Smooth muscle cell (in vitro differentiated cells): ENCODE results near the gene RHBDL3. TPM values are rescaled to one million over a fixed set of nuclear protein-coding genes. Genes with fewer than 3 reads are reported as not detected.
"Not testable (repeated sequence)": the region's sequence is repeated elsewhere in the genome, so short reads cannot be mapped to it uniquely, and the experiment has no call there.

ENCODE experiments used
- DNase-seq: peaks from one replicate; lab custom pipeline; 2025; ENCODE audit not compliant: unreplicated experiment; lab: John Stamatoyannopoulos, UW
- H2AFZ ChIP-seq: fragments of 200-600 bp; sonication (generic); 2 replicates; pipeline ENCODE4 v1.6.0; 2016; ENCODE audit warnings: antibody characterized with exemption, low read depth, mild to moderate bottlenecking
- H3F3A ChIP-seq: fragments of 200-600 bp; sonication (generic); 2 replicates; pipeline ENCODE4 v1.6.0; 2017; ENCODE audit warnings: antibody characterized with exemption, low read depth
- H3K27ac ChIP-seq: fragments of 200-600 bp; sonication (generic); 2 replicates; pipeline ENCODE4 v1.5.1; 2016; ENCODE audit warnings: low read depth, mild to moderate bottlenecking
- H3K27me3 ChIP-seq: fragments of 200-600 bp; sonication (generic); 2 replicates; pipeline ENCODE4 v1.6.1; 2016; ENCODE audit warnings: low read depth, mild to moderate bottlenecking
- H3K36me3 ChIP-seq: fragments of 200-600 bp; sonication (generic); 2 replicates; pipeline ENCODE4 v1.5.1; 2016; ENCODE audit warnings: low read depth
- H3K4me1 ChIP-seq: fragments of 200-600 bp; sonication (generic); 2 replicates; pipeline ENCODE4 v1.5.1; 2016; ENCODE audit warnings: low read depth
- H3K4me2 ChIP-seq: fragments of 200-600 bp; sonication (generic); 2 replicates; pipeline ENCODE4 v1.6.0; 2016; ENCODE audit warnings: mild to moderate bottlenecking
- H3K4me3 ChIP-seq: fragments of 200-600 bp; sonication (generic); 2 replicates; pipeline ENCODE4 v1.5.1; 2016; ENCODE audit warnings: mild to moderate bottlenecking
- H3K79me2 ChIP-seq: fragments of 200-600 bp; sonication (generic); 2 replicates; pipeline ENCODE4 v1.6.0; 2016; ENCODE audit warnings: low read depth, mild to moderate bottlenecking
- H3K9ac ChIP-seq: fragments of 200-600 bp; sonication (generic); 2 replicates; pipeline ENCODE4 v1.6.0; 2016; ENCODE audit warnings: low read depth
- H3K9me3 ChIP-seq: fragments of 200-600 bp; sonication (generic); replicated peaks from 2 replicates; pipeline ENCODE4 v1.5.1; 2016; ENCODE audit warnings: low read depth
- H4K20me1 ChIP-seq: fragments of 200-600 bp; sonication (generic); 2 replicates; pipeline ENCODE4 v1.6.0; 2016; ENCODE audit warnings: low read depth
- WGBS: methylation state at CpG from one replicate; pipeline ENCODE4 v1.1.7; 2016; ENCODE audit warnings: low lambda C conversion rate; 5-methylcytosine and 5-hydroxymethylcytosine counted together
- polyA plus RNA-seq: library from polyadenylated mRNA; unstranded; fragments of >200 nt; fragmentation: Nextera tagmentation; extraction: Ambion mirVana; gene quantifications from 2 replicates; pipeline ENCODE4 v1.2.1, GENCODE V29; 2016
- total RNA-seq: library from RNA; depleted of rRNA; stranded (reverse); fragments of >200 nt; gene quantifications from 2 replicates; pipeline ENCODE4 v1.2.3, GENCODE V29; 2014
- TF ChIP-seq, protein P1 (sequence below): fragments of 200-600 bp; sonication (generic); IDR thresholded peaks from 2 replicates; pipeline ENCODE4 v1.5.1; 2017; ENCODE audit warnings: borderline replicate concordance, mild to moderate bottlenecking, antibody characterized with exemption; ENCODE audit not compliant: insufficient read depth, poor library complexity, severe bottlenecking

The RHBDL3 gene
- total and polyA plus RNA-seq, 2 experiments from 2014 or later, result not detected

DNA sequence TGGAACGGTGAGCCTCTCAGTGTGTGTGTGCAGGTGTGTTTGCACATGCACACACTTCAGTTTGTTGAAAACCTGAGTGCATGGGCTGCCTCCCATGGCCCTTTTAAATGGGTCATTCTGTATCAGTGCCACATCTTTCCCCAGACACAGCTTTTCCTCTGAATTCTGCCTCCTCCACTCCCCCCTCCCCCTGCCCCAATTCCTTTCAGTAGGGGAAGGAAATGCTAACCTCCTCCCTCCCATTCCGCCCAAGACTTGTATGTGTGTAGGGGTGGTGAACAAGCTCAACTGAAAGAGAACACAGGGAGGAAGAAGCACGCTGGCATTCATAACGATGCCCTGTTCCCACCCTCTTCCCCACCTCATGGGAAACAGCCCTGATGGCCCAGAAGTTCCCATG is 42.0 kb downstream of the RHBDL3 start:
- Histone ChIP-seq H3F3A (no peaks in the 10 kb centered on the region), H2AFZ (no peak overlapping the region), H3K4me2 (no peak overlapping the region), H3K4me1 (peaks cover 24% of the 10 kb centered on the region), H3K9ac (no peak overlapping the region), H4K20me1 (no peaks in the 10 kb centered on the region), H3K79me2 (no peaks in the 10 kb centered on the region), H3K4me3 (no peak overlapping the region), H3K9me3 (no peaks in the 10 kb centered on the region), H3K36me3 (no peaks in the 10 kb centered on the region), H3K27me3 (peaks cover 74% of the 10 kb centered on the region), H3K27ac (no peak overlapping the region)
- TF ChIP-seq, protein P1, sequence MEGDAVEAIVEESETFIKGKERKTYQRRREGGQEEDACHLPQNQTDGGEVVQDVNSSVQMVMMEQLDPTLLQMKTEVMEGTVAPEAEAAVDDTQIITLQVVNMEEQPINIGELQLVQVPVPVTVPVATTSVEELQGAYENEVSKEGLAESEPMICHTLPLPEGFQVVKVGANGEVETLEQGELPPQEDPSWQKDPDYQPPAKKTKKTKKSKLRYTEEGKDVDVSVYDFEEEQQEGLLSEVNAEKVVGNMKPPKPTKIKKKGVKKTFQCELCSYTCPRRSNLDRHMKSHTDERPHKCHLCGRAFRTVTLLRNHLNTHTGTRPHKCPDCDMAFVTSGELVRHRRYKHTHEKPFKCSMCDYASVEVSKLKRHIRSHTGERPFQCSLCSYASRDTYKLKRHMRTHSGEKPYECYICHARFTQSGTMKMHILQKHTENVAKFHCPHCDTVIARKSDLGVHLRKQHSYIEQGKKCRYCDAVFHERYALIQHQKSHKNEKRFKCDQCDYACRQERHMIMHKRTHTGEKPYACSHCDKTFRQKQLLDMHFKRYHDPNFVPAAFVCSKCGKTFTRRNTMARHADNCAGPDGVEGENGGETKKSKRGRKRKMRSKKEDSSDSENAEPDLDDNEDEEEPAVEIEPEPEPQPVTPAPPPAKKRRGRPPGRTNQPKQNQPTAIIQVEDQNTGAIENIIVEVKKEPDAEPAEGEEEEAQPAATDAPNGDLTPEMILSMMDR, result no peak
- WGBS, result 81% methylated on average over 4 of the region's 4 CpGs
- DNase-seq, result no peak

DNA sequence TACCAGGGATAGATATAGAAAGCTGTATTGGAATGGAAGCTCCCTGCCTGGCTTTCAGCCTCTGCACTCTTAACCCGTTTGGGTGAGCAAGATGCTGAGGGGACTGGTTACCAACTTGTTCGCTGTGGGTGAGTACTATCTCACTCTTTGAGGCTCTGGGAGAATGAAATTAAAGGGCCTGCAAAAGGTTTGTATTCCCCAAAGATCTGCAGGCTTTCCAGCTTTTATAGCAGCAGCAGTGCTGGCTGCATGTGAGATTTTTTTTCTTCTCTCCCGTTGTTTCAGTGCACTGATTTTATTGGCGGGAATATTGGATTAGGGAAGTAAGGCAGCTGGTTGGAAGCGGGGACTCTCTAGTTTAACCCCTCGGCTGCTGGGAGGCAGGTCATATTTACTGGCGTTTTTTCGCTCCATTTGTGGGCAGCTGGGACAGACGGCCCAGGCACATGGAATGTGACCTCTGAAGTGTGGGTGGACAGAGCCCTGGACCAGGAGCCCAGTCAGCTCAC is 45.5 kb downstream of the RHBDL3 start:
- no peaks in the 10 kb centered on the region for H3F3A ChIP-seq
- no peaks in the 10 kb centered on the region for H3K79me2 ChIP-seq
- WGBS, result 30% methylated on average over 9 of the region's 9 CpGs
- no peaks in the 10 kb centered on the region for H3K4me1 ChIP-seq
- H3K27me3 ChIP-seq, result peaks cover 64% of the 10 kb centered on the region
- H3K27ac ChIP-seq, result no peak overlapping the region
- H3K4me2 ChIP-seq, result no peak overlapping the region
- no peak overlapping the region for H3K4me3 ChIP-seq
- H4K20me1 ChIP-seq, result no peaks in the 10 kb centered on the region
- H3K9ac ChIP-seq, result no peak overlapping the region
- DNase-seq, result no peak
- no peaks in the 10 kb centered on the region for H3K36me3 ChIP-seq
- H2AFZ ChIP-seq, result no peak overlapping the region
- TF ChIP-seq, protein P1, result no peak
- no peaks in the 10 kb centered on the region for H3K9me3 ChIP-seq

DNA sequence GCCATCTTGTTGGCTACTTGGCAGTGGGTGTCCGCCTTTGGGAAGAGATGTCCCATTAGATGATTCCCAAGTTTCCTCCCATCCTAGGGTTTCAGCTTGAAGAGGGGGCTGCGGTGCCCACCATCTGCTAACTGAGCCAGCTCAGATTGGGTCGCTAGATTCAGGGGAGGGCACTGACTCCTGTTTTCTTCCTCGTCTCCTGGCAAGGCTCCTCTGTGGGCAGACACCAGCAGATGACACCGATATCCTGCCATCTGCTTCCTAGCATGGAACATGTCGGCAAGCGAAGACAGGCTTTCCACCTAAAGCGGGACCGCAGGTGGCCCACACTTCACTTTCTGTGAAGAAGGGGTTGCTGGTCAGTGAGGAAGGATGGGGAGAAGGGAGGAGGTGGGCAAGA is 49.0 kb downstream of the RHBDL3 start:
- Histone ChIP-seq H3K79me2 (no peaks in the 10 kb centered on the region), H3K9ac (no peak overlapping the region), H3K9me3 (no peaks in the 10 kb centered on the region), H3K27me3 (peaks cover 45% of the 10 kb centered on the region), H3K27ac (no peak overlapping the region), H3K4me2 (no peak overlapping the region), H3F3A (no peaks in the 10 kb centered on the region), H3K4me3 (no peak overlapping the region), H3K36me3 (no peaks in the 10 kb centered on the region), H2AFZ (no peak overlapping the region), H4K20me1 (no peaks in the 10 kb centered on the region), H3K4me1 (no peaks in the 10 kb centered on the region)
- WGBS, result 90% methylated on average over 9 of the region's 9 CpGs
- DNase-seq, result no peak
- TF ChIP-seq, protein P1, result no peak

DNA sequence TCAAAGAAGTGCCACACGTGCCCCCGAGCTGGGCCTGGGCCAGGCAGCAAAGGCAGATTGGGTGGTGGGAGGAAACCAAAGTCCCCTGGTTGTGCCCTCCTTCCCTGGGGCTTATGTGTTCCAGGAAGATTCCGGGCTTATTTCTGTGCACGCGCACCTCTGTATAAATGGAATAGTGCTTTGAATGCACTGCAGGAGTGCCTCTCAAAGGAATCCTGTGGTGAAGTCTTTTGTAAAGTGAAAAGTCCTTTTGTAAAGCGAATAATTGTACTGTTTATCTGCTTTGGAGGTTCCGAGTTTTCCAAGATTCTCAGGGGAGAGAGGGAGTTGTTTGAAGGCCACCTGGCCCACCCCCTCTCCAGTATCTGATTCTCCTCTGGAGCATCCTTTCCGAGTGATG is 49.5 kb downstream of the RHBDL3 start:
- WGBS, result 85% methylated on average over 8 of the region's 8 CpGs
- Histone ChIP-seq H3K9ac (no peak overlapping the region), H3K79me2 (no peaks in the 10 kb centered on the region), H3K36me3 (no peaks in the 10 kb centered on the region), H2AFZ (no peak overlapping the region), H3F3A (no peaks in the 10 kb centered on the region), H3K4me3 (no peak overlapping the region), H3K4me1 (no peaks in the 10 kb centered on the region), H3K9me3 (no peaks in the 10 kb centered on the region), H3K4me2 (no peak overlapping the region), H3K27me3 (peaks cover 45% of the 10 kb centered on the region), H4K20me1 (no peaks in the 10 kb centered on the region), H3K27ac (no peak overlapping the region)
- TF ChIP-seq, protein P1, result no peak
- DNase-seq, result no peak

DNA sequence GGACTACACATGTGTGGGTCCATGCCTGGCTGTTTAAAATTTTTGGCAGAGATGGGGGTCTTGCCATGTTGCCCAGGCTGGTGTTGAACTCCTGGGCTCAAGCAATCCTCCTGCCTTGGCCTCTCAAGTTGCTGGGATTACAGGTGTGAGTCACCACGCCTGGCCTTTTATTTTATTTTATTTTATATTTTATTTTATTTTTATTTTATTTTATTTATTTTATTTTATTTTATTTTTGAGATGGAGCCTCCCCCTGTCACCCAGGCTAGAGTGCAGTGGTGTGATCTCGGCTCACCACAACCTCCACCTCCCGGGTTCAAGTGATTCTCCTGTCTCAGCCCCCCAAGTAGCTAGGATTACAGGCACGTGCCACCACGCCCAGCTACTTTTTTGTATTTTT is 51.0 kb downstream of the RHBDL3 start:
- not testable (repeated sequence) for H4K20me1 ChIP-seq, H3K4me1 ChIP-seq, H3K4me3 ChIP-seq, H3K9ac ChIP-seq, H3K9me3 ChIP-seq, H3K4me2 ChIP-seq, H3K36me3 ChIP-seq, H2AFZ ChIP-seq, H3F3A ChIP-seq, H3K79me2 ChIP-seq, H3K27ac ChIP-seq, DNase-seq
- H3K27me3 ChIP-seq, result peaks cover 37% of the 10 kb centered on the region
- 96% methylated on average over 5 of the region's 5 CpGs for WGBS
